HTR-8/SVneo (cell line): ENCODE data around the gene GPR37L1.
A peak's percentile ranks its signal among the peaks of the same experiment; 100 is the strongest.
"Not testable (repeated sequence)": the region's sequence is repeated elsewhere in the genome, so short reads cannot be mapped to it uniquely, and the experiment has no call there.

ENCODE experiments used
- DNase-seq: peaks from one replicate; pipeline ENCODE4 v3.0.0; 2011; ENCODE audit warnings: low spot score, mixed read lengths; ENCODE audit not compliant: insufficient read length
- FAIRE-seq: peaks from 2 replicates; lab custom pipeline; 2011; peaks lifted over from hg19 to GRCh38; lab: Jason Lieb, UNC

The GPR37L1 gene

GRCh38 chr1:202107321-202107761 is 15.4 kb upstream of the GPR37L1 start:
- DNase-seq (no peak), FAIRE-seq (no peak)

- FAIRE-seq (no peak), DNase-seq (no peak)
Measured at GRCh38 chr1:202107801-202108731, 14.7 kb upstream of the GPR37L1 start.

GRCh38 chr1:202110977-202111376 is 11.7 kb upstream of the GPR37L1 start:
- FAIRE-seq (no peak), DNase-seq (no peak)

DNA sequence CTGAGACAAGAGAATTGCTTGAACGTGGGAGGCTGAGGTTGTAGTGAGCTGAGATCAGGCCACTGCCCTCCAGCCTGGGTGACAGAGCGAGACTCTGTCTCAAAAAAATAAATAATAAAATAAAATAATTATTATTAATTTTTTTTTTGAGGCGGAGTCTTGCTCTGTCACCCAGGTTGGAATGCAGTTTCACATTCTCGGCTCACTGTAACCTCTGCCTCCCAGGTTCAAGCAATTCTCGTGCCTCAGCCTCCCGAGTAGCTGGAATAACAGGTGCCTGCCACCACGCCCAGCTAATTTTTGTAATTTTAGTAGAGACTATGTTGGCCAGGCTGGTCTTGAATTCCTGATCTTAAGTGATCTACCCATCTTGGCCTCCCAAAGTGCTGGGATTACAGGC is 11.1 kb upstream of the GPR37L1 start:
- not testable (repeated sequence) for DNase-seq, FAIRE-seq

- DNase-seq (peak; percentile 67), FAIRE-seq (no peak)
Measured at GRCh38 chr1:202112859-202113689, 9.6 kb upstream of the GPR37L1 start.

DNA sequence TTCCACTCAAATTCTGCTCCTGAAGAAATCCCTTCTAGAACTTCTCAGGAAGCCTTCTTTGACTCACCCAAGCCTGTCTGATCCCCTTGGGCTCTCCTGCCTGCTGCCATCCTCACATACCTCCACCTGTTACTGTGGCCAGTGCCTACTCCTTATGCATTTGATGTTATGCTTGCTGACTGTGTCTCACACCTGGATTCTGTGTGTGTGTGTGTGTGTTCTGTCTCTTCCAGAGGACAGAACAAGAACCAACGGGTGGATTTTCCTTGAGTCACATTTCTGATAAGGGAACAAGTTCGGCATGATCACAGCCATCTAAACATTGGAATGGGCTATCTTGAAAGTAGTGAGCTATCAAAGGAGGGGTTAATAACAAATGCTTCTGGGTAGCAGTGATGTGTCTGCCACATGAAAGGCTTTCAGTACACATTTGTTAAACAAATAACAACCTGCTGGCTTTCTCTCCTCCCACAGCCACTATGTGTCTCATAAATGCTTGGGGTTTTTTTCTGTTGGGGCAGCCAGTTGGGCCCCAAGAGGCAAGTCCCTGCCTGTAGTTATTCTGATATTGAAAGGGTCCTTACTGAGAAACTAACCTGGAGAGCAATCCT is 8.9 kb upstream of the GPR37L1 start:
- DNase-seq (no peak), FAIRE-seq (no peak)

GRCh38 chr1:202116287-202116686 is 6.4 kb upstream of the GPR37L1 start:
- FAIRE-seq, result no peak
- DNase-seq, result no peak

DNA sequence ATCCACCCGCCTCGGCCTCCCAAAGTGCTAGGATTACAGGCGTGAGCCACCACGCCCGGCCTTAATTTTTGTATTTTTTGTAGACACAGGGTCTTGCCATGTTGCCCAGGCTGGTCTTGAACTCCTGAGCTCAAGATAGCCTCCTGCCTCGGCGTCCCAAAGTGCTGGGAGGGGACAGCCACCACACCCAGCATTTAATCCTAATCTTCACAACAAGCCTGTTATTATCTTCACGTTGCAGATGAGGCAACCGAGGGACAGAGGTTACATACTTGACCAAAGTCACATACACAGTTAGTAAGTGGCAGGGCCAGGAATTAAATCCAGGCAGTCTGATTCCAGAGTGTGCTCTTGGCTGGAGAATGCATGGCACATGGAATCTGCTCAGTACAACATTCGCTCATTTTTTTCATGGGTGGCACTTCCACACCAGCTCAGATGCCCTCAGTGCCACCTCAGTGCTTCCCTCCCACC is 4.8 kb upstream of the GPR37L1 start:
- DNase-seq (no peak), FAIRE-seq (no peak)

DNA sequence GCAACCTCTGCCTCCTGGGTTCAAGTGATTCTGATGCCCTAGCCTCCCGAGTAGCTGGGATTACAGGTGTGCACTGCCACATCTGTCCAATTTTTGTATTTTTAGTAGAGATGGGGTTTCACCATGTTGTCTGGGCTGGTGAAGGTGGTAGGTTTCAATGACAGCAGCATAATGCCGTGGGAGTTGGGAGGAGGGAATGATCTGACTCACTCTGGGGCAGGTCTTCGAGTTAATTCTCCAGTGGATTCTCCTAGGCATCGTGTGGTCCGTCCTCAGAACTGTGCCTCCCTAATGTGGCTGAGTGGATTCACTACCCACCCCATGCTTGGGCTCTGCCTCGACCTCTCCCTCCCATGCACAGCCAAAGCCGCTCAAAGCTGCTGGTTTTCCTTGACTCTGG is 1.7 kb upstream of the GPR37L1 start:
- DNase-seq, result no peak
- no peak for FAIRE-seq

GRCh38 chr1:202123336-202123813 is 658 bp downstream of the GPR37L1 start:
- FAIRE-seq (no peak), DNase-seq (no peak)

GRCh38 chr1:202124142-202124541 is 1.4 kb downstream of the GPR37L1 start:
- DNase-seq, result no peak

GRCh38 chr1:202125611-202126010 is 2.9 kb downstream of the GPR37L1 start:
- no peak for FAIRE-seq

More at GRCh38 chr1:202124142-202124541, 1.4 kb downstream of the GPR37L1 start:
- FAIRE-seq, result no peak

GRCh38 chr1:202126426-202126825 is 3.7 kb downstream of the GPR37L1 start:
- no peak for FAIRE-seq

More at GRCh38 chr1:202125611-202126010, 2.9 kb downstream of the GPR37L1 start:
- DNase-seq, result no peak

GRCh38 chr1:202127061-202127460 is 4.3 kb downstream of the GPR37L1 start:
- FAIRE-seq, result no peak

More at GRCh38 chr1:202126426-202126825, 3.7 kb downstream of the GPR37L1 start:
- no peak for DNase-seq

DNA sequence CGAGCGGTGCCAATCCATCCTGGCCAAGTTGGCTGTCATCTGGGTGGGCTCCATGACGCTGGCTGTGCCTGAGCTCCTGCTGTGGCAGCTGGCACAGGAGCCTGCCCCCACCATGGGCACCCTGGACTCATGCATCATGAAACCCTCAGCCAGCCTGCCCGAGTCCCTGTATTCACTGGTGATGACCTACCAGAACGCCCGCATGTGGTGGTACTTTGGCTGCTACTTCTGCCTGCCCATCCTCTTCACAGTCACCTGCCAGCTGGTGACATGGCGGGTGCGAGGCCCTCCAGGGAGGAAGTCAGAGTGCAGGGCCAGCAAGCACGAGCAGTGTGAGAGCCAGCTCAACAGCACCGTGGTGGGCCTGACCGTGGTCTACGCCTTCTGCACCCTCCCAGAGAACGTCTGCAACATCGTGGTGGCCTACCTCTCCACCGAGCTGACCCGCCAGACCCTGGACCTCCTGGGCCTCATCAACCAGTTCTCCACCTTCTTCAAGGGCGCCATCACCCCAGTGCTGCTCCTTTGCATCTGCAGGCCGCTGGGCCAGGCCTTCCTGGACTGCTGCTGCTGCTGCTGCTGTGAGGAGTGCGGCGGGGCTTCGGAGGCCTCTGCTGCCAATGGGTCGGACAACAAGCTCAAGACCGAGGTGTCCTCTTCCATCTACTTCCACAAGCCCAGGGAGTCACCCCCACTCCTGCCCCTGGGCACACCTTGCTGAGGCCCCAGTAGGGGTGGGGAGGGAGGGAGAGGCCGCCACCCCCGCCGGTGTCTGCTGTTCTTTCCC is 5.3 kb downstream of the GPR37L1 start:
- FAIRE-seq, result no peak
- no peak for DNase-seq

More at GRCh38 chr1:202127061-202127460, 4.3 kb downstream of the GPR37L1 start:
- no peak for DNase-seq

- DNase-seq (no peak), FAIRE-seq (no peak)
Measured at GRCh38 chr1:202129453-202130296, 7.0 kb downstream of the GPR37L1 start.

GRCh38 chr1:202130297-202130721 is 7.6 kb downstream of the GPR37L1 start:
- no peak for FAIRE-seq
- DNase-seq, result no peak

DNA sequence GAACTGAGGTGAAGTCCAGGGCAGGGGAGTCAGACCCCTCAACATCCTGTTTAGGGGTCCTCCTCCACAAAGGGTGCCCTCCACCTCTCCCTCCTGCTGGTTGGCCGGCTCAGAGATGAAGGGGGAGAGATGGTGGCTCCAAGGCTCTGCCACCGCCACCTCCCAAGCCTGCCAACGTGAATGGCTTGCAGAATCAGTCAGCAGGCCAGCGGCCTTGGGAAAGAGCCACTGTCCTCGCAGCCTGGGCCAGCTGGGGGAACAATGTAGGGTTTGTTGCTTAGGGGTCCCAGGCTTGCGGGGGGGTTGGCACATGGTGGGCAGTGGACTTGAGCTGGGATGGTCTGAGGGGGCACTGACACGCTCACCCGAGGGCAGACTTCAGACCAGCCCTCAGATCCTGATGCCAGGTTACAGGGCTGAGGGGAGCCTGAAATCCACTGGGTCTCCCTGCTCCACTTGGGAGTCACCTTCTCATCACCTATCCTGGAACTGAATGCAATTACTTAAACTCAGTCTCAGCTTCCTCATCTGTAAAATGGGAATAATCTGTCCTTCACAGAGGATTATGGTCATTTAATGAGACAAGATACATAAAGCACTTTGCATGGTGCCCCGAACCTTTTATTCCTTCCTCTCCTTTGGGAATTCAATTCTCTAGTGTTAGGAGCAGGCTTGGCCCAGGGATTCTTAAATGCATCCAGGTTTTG is 8.3 kb downstream of the GPR37L1 start:
- DNase-seq (no peak), FAIRE-seq (no peak)
